ENCODE results near the gene B4GALT5.

Gene B4GALT5

GRCh38 chr20:49607568-49607967 is 106.1 kb downstream of the B4GALT5 start:
- DNase-seq (ENCODE audit: low read depth), result no peak

- DNase-seq (ENCODE audit: low read depth), result no peak
These were observed 110.5 kb downstream of the B4GALT5 start for GRCh38 chr20:49603209-49603627.

GRCh38 chr20:49602345-49603208 is 111.1 kb downstream of the B4GALT5 start:
- DNase-seq (ENCODE audit: low read depth), result no peak

GRCh38 chr20:49601153-49601924 is 112.3 kb downstream of the B4GALT5 start:
- DNase-seq (ENCODE audit: low read depth), result no peak

GRCh38 chr20:49599746-49600113 is 113.9 kb downstream of the B4GALT5 start:
- DNase-seq (ENCODE audit: low read depth), result no peak

- no peak for DNase-seq (ENCODE audit: low read depth)
These were observed 115.8 kb downstream of the B4GALT5 start for GRCh38 chr20:49597825-49598395.

- DNase-seq (ENCODE audit: low read depth), result no peak
These were observed 117.7 kb downstream of the B4GALT5 start for GRCh38 chr20:49595811-49596561.

- no peak for DNase-seq (ENCODE audit: low read depth)
These were observed 118.3 kb downstream of the B4GALT5 start for GRCh38 chr20:49595346-49595745.

- DNase-seq (ENCODE audit: low read depth), result no peak
These were observed 118.8 kb downstream of the B4GALT5 start for GRCh38 chr20:49594931-49595315.

- DNase-seq (ENCODE audit: low read depth), result no peak
These were observed 119.3 kb downstream of the B4GALT5 start for GRCh38 chr20:49594143-49594930.

GRCh38 chr20:49593466-49594142 is 120.1 kb downstream of the B4GALT5 start:
- DNase-seq (ENCODE audit: low read depth), result no peak

GRCh38 chr20:49592120-49592519 is 121.6 kb downstream of the B4GALT5 start:
- no peak for DNase-seq (ENCODE audit: low read depth)

- DNase-seq (ENCODE audit: low read depth), result no peak
These were observed 122.3 kb downstream of the B4GALT5 start for GRCh38 chr20:49591217-49591865.

- no peak for DNase-seq (ENCODE audit: low read depth)
These were observed 123.3 kb downstream of the B4GALT5 start for GRCh38 chr20:49590163-49591017.

GRCh38 chr20:49589747-49590146 is 123.9 kb downstream of the B4GALT5 start:
- DNase-seq (ENCODE audit: low read depth), result no peak

- DNase-seq (ENCODE audit: low read depth), result no peak
These were observed 126.5 kb downstream of the B4GALT5 start for GRCh38 chr20:49587111-49587570.

- no peak for DNase-seq (ENCODE audit: low read depth)
These were observed 128.0 kb downstream of the B4GALT5 start for GRCh38 chr20:49585585-49586245.

Measured in stimulated activated CD8-positive, alpha-beta memory T cell treated with anti-CD3 and anti-CD28 coated beads, Interleukin-15, amount 100 ng/mL, for 1 hour (primary cell).